ENCODE data around the gene FRMD4A. TPM values are rescaled to one million over a fixed set of nuclear protein-coding genes. Genes with fewer than 3 reads are reported as not detected.

Gene FRMD4A
- total RNA-seq, 2 experiments from 2014 or later, result 0.17 TPM; not detected in 1

DNA sequence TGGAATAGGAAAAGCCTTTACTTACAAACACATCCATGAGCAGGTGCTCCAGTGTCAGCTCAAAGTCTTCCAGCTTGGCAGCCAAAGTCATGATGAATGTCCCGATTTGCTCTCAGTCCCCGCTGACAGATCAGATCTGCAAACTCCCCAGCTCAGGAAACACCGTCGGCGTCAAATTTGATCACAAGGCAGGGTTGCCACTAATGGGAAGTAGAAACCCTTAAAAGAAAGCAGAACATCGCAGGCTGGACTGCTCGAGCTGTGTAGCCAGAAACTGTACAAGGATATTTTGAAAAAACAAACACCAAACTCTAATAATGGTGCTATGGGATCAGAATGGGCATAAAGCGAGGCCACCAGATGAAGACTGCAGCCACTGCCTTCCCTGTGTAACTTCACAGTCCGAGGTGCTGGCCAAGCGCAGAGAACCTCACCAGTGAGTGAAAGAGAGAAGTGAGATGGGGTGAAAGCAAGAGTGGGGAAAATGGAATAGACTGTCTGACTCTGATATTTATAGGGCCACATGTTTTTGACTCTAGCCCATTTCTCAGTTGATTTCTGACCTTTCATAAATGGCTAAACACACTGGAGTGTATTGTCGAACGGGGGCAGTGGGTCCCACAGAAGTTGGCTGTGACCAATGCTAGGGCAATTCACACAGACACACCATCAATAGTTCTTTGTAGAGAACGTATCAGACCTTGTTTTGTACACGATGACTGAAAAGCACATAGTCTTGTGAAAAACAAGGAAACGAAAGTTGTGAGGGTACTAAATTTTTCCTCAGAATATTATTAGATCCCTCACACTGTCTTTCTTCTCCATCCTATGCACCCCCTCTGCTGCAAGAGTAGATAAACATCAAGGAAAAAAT lies 306.2 kb downstream of the FRMD4A start:
- Histone ChIP-seq H4K20me1 (ENCODE audit: insufficient read depth, low read length) (no peaks in the 10 kb centered on the region), H3K4me3 (ENCODE audit: low read depth, low read length, poor library complexity, severe bottlenecking) (no peak overlapping the region), H3K4me1 (ENCODE audit: insufficient read depth, low read length, poor library complexity, severe bottlenecking) (no peaks in the 10 kb centered on the region), H3K4me2 (ENCODE audit: low read length) (no peak overlapping the region), H3K36me3 (ENCODE audit: insufficient read depth, low read length) (no peaks in the 10 kb centered on the region), H3K9me3 (ENCODE audit: low read length) (no peaks in the 10 kb centered on the region), H3K27ac (ENCODE audit: low read depth, low read length, poor library complexity, severe bottlenecking) (no peak overlapping the region), H2AFZ (ENCODE audit: low read length) (no peak overlapping the region), H3K9me2 (ENCODE audit: insufficient read depth, low read length) (no peaks in the 10 kb centered on the region), H3K79me2 (ENCODE audit: insufficient read depth, low read depth, low read length) (no peaks in the 10 kb centered on the region)
- TF ChIP-seq, protein P1, sequence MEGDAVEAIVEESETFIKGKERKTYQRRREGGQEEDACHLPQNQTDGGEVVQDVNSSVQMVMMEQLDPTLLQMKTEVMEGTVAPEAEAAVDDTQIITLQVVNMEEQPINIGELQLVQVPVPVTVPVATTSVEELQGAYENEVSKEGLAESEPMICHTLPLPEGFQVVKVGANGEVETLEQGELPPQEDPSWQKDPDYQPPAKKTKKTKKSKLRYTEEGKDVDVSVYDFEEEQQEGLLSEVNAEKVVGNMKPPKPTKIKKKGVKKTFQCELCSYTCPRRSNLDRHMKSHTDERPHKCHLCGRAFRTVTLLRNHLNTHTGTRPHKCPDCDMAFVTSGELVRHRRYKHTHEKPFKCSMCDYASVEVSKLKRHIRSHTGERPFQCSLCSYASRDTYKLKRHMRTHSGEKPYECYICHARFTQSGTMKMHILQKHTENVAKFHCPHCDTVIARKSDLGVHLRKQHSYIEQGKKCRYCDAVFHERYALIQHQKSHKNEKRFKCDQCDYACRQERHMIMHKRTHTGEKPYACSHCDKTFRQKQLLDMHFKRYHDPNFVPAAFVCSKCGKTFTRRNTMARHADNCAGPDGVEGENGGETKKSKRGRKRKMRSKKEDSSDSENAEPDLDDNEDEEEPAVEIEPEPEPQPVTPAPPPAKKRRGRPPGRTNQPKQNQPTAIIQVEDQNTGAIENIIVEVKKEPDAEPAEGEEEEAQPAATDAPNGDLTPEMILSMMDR (conservative IDR thresholded peaks at IDR 0.05; ENCODE audit: low read length), result no peak
- no peak for TF ChIP-seq EZH2phosphoT487 (IDR thresholded peaks at IDR 0.05; ENCODE audit: borderline replicate concordance, low read depth, low read length)
- intact Hi-C loops (cut with micrococcal nuclease; ENCODE audit: unreplicated experiment), result no loop called here
- POLR2A ChIA-PET, result interaction anchor here (0.6 to 1.1 kb wide), 2 partner anchors 16 to 1166 kb away, joined by 3 to 10 read pairs; no protein-coding TSS in a partner anchor
- no peak for DNase-seq (ENCODE audit: low spot score)
- CTCF ChIA-PET (ENCODE audit: unreplicated experiment), result no interaction called here
- no TSS peak for BruUV-seq (replicated peaks)

DNA sequence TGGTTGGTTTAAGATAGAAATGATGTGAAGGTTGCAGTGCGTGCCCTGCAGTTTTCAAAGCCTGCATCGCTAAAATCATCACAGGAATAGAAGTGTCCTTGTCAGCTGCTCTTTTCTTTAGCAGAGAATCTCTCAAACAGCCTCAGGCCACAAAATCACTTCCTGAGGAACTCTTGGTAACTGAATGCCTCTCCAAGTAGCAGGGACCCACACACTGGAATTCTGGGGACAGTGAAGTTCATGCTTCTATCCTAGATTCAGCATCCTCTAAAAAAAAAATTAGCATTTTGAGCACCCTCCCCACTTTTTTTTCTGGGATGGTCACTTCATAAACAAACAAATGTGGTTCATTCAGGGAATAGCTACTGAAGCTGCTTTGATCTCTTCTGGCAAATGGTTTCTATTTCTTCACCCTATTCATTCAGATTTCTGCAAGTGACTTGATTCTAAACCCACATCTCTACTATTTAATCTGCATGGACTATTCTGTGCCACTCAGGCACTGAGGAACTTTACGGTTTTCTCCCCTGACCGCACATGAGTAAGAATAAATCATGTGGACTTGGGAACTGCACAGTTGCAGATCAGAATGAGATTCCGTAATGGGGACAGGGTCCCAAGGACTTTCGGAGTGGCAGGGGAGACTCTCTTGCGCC lies 306.9 kb downstream of the FRMD4A start:
- BruUV-seq (replicated peaks), result no TSS peak
- H3K9me3 ChIP-seq (ENCODE audit: low read length), result no peaks in the 10 kb centered on the region
- POLR2A ChIA-PET, result no interaction called here
- H3K4me3 ChIP-seq (ENCODE audit: low read depth, low read length, poor library complexity, severe bottlenecking), result no peak overlapping the region
- TF ChIP-seq EZH2phosphoT487 (IDR thresholded peaks at IDR 0.05; ENCODE audit: borderline replicate concordance, low read depth, low read length), result no peak
- TF ChIP-seq, protein P1 (conservative IDR thresholded peaks at IDR 0.05; ENCODE audit: low read length), result no peak
- H2AFZ ChIP-seq (ENCODE audit: low read length), result no peak overlapping the region
- intact Hi-C loops (cut with micrococcal nuclease; ENCODE audit: unreplicated experiment), result no loop called here
- DNase-seq (ENCODE audit: low spot score), result no peak
- no peaks in the 10 kb centered on the region for H3K9me2 ChIP-seq (ENCODE audit: insufficient read depth, low read length)
- no peaks in the 10 kb centered on the region for H3K79me2 ChIP-seq (ENCODE audit: insufficient read depth, low read depth, low read length)
- H3K4me2 ChIP-seq (ENCODE audit: low read length), result no peak overlapping the region
- H3K4me1 ChIP-seq (ENCODE audit: insufficient read depth, low read length, poor library complexity, severe bottlenecking), result no peaks in the 10 kb centered on the region
- CTCF ChIA-PET (ENCODE audit: unreplicated experiment), result no interaction called here
- H3K36me3 ChIP-seq (ENCODE audit: insufficient read depth, low read length), result no peaks in the 10 kb centered on the region
- no peak overlapping the region for H3K27ac ChIP-seq (ENCODE audit: low read depth, low read length, poor library complexity, severe bottlenecking)
- no peaks in the 10 kb centered on the region for H4K20me1 ChIP-seq (ENCODE audit: insufficient read depth, low read length)
